OCI-LY7 (cell line): Measurements from ENCODE around the gene ICOSLG. TPM values are rescaled to one million over a fixed set of nuclear protein-coding genes. Genes with fewer than 3 reads are reported as not detected.

Experiments
- BruUV-seq: library from RNA; stranded (reverse); fragments of 400-500 nt; replicated peaks from 2 replicates; lab custom pipeline; 2021; lab: Mats Ljungman, UMichigan
- CTCF ChIA-PET: fragments of 300-600 bp; sonication (Branson Sonifier 250); formaldehyde crosslinking; loops from one replicate; lab custom pipeline; 2022; ENCODE audit warnings: antibody characterized with exemption; ENCODE audit not compliant: unreplicated experiment; lab: Charles Lee
- POLR2A ChIA-PET: fragments of 300-600 bp; sonication (Branson Sonifier 250); formaldehyde crosslinking; loops from one replicate; lab custom pipeline; 2022; ENCODE audit warnings: antibody characterized with exemption; lab: Charles Lee
- DNase-seq: peaks from one replicate; pipeline ENCODE4 v3.0.0-alpha.2; 2015; ENCODE audit warnings: low spot score
- H2AFZ ChIP-seq: fragments of 200-600 bp; sonication (generic), shearing (Covaris generic); 2 replicates; pipeline ENCODE4 v1.6.1; 2014; ENCODE audit warnings: mild to moderate bottlenecking, antibody characterized with exemption, low read length, moderate library complexity
- H3K27ac ChIP-seq: fragments of 200-600 bp; sonication (generic); 2 replicates; pipeline ENCODE4 v1.5.1; 2014; ENCODE audit warnings: mixed run types, low read depth, mild to moderate bottlenecking, moderate library complexity, low read length, inconsistent platforms; ENCODE audit not compliant: poor library complexity, severe bottlenecking
- H3K36me3 ChIP-seq: fragments of 200-600 bp; sonication (generic); 2 replicates; pipeline ENCODE4 v1.6.1; 2014; ENCODE audit warnings: mild to moderate bottlenecking, antibody characterized with exemption, low read length, moderate library complexity, mixed read lengths; ENCODE audit not compliant: insufficient read depth
- H3K4me1 ChIP-seq: fragments of 200-600 bp; sonication (generic); 2 replicates; pipeline ENCODE4 v1.5.1; 2014; ENCODE audit warnings: mild to moderate bottlenecking, low read length; ENCODE audit not compliant: insufficient read depth, poor library complexity, severe bottlenecking
- H3K4me2 ChIP-seq: fragments of 200-600 bp; sonication (generic); 2 replicates; pipeline ENCODE4 v1.6.1; 2014; ENCODE audit warnings: mild to moderate bottlenecking, low read length
- H3K4me3 ChIP-seq: fragments of 200-600 bp; sonication (generic); 2 replicates; pipeline ENCODE4 v1.5.1; 2014; ENCODE audit warnings: mild to moderate bottlenecking, low read depth, low read length; ENCODE audit not compliant: poor library complexity, severe bottlenecking
- H3K79me2 ChIP-seq: fragments of 200-600 bp; sonication (generic); 2 replicates; pipeline ENCODE4 v1.6.1; 2016; ENCODE audit warnings: low read depth, mild to moderate bottlenecking, low read length, moderate library complexity, mixed read lengths; ENCODE audit not compliant: insufficient read depth
- H3K9me2 ChIP-seq: fragments of 200-600 bp; sonication (generic); 2 replicates; pipeline ENCODE4 v1.6.1; 2016; ENCODE audit warnings: mild to moderate bottlenecking, low read length, mixed read lengths; ENCODE audit not compliant: insufficient read depth
- H3K9me3 ChIP-seq: fragments of 200-600 bp; sonication (generic); 2 replicates; pipeline ENCODE4 v1.6.1; 2014; ENCODE audit warnings: mild to moderate bottlenecking, mixed run types, low read length, mixed read lengths
- H4K20me1 ChIP-seq: fragments of 200-600 bp; sonication (generic); 2 replicates; pipeline ENCODE4 v1.6.1; 2014; ENCODE audit warnings: mild to moderate bottlenecking, antibody characterized with exemption, low read length, moderate library complexity, mixed read lengths; ENCODE audit not compliant: insufficient read depth
- EZH2phosphoT487 ChIP-seq: fragments of 200-600 bp; sonication (generic); IDR thresholded peaks from 2 replicates; pipeline ENCODE4 v1.6.1; 2018; ENCODE audit warnings: low read depth, borderline replicate concordance, mild to moderate bottlenecking, mixed run types, antibody characterized with exemption, low read length, moderate library complexity, mixed read lengths
- intact Hi-C: fragments of 100-400 bp; cut with micrococcal nuclease; formaldehyde crosslinking; loops from one replicate; pipeline ENCODE4 v1.10.0; 2022; ENCODE audit not compliant: unreplicated experiment
- total RNA-seq, 2 experiments: library from RNA; depleted of rRNA in 1 of 2; stranded (reverse); fragments of >200 nt in 1 of 2; shearing (Covaris generic) in 1 of 2; gene quantifications; 2 replicates each; pipeline ENCODE4 v1.2.3, GENCODE V29; 2014 to 2022
- TF ChIP-seq, protein P1 (sequence below): fragments of 200-600 bp; sonication (generic); conservative IDR thresholded peaks from 2 replicates; pipeline ENCODE4 v1.5.1; 2014; ENCODE audit warnings: mild to moderate bottlenecking, antibody characterized with exemption, low read length, moderate library complexity, mixed read lengths

ICOSLG gene
- total RNA-seq, 2 experiments from 2014 or later = 5.2 to 8.3 TPM

DNA sequence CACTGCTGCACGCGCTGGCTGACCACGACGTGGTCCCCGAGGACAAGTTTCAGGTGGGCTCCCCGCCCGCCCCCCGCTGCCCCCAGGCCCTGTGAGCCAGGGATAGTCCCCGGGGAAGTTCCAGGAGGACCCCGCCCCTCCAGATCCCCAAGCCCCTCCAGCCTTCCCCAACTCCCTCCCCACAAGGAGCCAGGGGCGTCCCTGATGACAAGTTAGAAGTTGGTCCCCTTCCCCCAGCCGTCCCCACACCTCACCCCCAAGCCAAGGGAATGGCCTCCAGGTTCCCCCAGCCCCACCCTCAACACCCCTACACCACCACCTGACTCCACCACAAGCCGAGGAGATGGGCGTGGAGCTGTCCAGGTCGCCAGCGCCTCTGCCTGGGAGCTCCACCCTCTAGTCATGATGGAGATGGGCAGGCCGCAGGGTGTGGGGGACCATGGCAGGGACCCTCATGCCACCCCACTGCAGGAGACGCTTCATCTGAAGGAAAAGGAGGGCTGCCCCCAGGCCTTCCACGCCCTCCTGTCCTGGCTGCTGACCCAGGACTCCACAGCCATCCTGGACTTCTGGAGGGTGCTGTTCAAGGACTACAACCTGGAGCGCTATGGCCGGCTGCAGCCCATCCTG lies 45.5 kb upstream of the ICOSLG start:
- TF ChIP-seq EZH2phosphoT487 = no peak
- TF ChIP-seq, protein P1, sequence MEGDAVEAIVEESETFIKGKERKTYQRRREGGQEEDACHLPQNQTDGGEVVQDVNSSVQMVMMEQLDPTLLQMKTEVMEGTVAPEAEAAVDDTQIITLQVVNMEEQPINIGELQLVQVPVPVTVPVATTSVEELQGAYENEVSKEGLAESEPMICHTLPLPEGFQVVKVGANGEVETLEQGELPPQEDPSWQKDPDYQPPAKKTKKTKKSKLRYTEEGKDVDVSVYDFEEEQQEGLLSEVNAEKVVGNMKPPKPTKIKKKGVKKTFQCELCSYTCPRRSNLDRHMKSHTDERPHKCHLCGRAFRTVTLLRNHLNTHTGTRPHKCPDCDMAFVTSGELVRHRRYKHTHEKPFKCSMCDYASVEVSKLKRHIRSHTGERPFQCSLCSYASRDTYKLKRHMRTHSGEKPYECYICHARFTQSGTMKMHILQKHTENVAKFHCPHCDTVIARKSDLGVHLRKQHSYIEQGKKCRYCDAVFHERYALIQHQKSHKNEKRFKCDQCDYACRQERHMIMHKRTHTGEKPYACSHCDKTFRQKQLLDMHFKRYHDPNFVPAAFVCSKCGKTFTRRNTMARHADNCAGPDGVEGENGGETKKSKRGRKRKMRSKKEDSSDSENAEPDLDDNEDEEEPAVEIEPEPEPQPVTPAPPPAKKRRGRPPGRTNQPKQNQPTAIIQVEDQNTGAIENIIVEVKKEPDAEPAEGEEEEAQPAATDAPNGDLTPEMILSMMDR = no peak
- H3K4me1 ChIP-seq = no peaks in the 10 kb centered on the region
- intact Hi-C loops = no loop called here
- H3K9me2 ChIP-seq = no peaks in the 10 kb centered on the region
- no peaks in the 10 kb centered on the region for H3K9me3 ChIP-seq
- H3K4me3 ChIP-seq = no peak overlapping the region
- no peak overlapping the region for H3K4me2 ChIP-seq
- no peak for DNase-seq
- ChIA-PET CTCF (no interaction called here), POLR2A (no interaction called here)
- H2AFZ ChIP-seq = no peak overlapping the region
- no peaks in the 10 kb centered on the region for H3K79me2 ChIP-seq
- BruUV-seq = no TSS peak
- H4K20me1 ChIP-seq = no peaks in the 10 kb centered on the region
- no peak overlapping the region for H3K27ac ChIP-seq
- H3K36me3 ChIP-seq = no peaks in the 10 kb centered on the region

DNA sequence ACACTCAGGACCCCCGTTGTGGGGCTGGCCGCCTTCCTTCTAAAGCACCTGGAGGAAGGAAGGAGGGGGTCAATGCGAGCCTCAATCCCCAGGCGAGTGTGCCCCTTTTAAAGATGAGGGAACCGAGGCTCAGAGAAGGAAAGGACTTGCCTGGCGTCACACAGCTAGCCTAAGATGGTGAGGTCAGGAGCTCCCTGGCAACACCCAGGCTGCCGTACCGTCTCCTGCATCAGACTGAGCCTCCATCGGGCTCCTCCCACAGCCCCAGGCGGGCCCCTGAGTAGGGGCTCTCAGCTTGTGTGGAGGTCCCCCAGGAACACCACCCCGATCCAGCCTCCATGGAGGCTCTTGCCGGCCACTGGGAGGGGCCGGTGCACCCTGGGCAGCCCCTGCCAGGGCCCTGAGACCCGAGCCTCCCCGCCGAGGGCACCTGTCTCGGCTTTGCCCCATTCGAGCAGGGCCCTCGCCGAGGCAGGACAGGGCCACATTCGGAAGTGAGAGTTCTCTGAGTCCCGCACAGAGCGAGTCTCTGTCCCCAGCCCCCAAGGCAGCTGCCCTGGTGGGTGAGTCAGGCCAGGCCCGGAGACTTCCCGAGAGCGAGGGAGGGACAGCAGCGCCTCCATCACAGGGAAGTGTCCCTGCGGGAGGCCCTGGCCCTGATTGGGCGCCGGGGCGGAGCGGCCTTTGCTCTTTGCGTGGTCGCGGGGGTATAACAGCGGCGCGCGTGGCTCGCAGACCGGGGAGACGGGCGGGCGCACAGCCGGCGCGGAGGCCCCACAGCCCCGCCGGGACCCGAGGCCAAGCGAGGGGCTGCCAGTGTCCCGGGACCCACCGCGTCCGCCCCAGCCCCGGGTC lies 44.6 kb upstream of the ICOSLG start, which contains the start of gene AIRE:
AIRE (plus strand) TSS at position 739 of the 855 bp plus-strand sequence. CDS start 131 bp downstream, outside the sequence.
- Histone ChIP-seq H3K4me1 (no peaks in the 10 kb centered on the region), H3K9me3 (no peaks in the 10 kb centered on the region), H2AFZ (no peak within 1 kb of the TSS), H3K4me2 (no peak within 1 kb of the TSS), H3K4me3 (no peak within 1 kb of the TSS), H4K20me1 (no peaks in the 10 kb centered on the region), H3K79me2 (no peaks in the 10 kb centered on the region), H3K9me2 (no peaks in the 10 kb centered on the region), H3K27ac (no peak within 1 kb of the TSS), H3K36me3 (no peaks in the 10 kb centered on the region)
- ChIA-PET POLR2A (no interaction called here), CTCF (no interaction called here)
- BruUV-seq = no TSS peak
- TF ChIP-seq EZH2phosphoT487 = no peak
- TF ChIP-seq, protein P1 = no peak
- DNase-seq = no peak
- intact Hi-C loops = no loop called here
